Neural cell (in vitro differentiated cells): Measurements from ENCODE around the gene NMNAT3. TPM values are rescaled to one million over a fixed set of nuclear protein-coding genes. Genes with fewer than 3 reads are reported as not detected.

Source experiments
- H2AFZ ChIP-seq: fragments of 200-600, 300-800 bp; sonication (generic), shearing (Covaris generic); 2 replicates; pipeline ENCODE4 v1.6.0; 2014; ENCODE audit warnings: low read depth, mild to moderate bottlenecking, antibody characterized with exemption, low read length, moderate library complexity
- H3F3A ChIP-seq: fragments of 200-600 bp; shearing (Covaris generic); 2 replicates; pipeline ENCODE4 v1.6.1; 2016; ENCODE audit warnings: mild to moderate bottlenecking, moderate library complexity, mixed read lengths, antibody characterized with exemption, low read length; ENCODE audit not compliant: insufficient read depth, poor library complexity, severe bottlenecking
- H3K27ac ChIP-seq: fragments of 200-600, 300-800 bp; sonication (generic), shearing (Covaris generic); 2 replicates; pipeline ENCODE4 v1.5.1; 2014; ENCODE audit warnings: mild to moderate bottlenecking, low read length, moderate library complexity
- H3K27me3 ChIP-seq: fragments of 300-800, 200-600 bp; sonication (generic), shearing (Covaris generic); 2 replicates; pipeline ENCODE4 v1.6.0; 2014; ENCODE audit warnings: mild to moderate bottlenecking, low read depth, low read length, moderate library complexity; ENCODE audit not compliant: insufficient read depth
- H3K36me3 ChIP-seq: fragments of 300-800, 200-600 bp; sonication (generic), shearing (Covaris generic); 2 replicates; pipeline ENCODE4 v1.5.1; 2014; ENCODE audit warnings: mild to moderate bottlenecking, antibody characterized with exemption, low read length, moderate library complexity; ENCODE audit not compliant: insufficient read depth
- H3K4me2 ChIP-seq: fragments of 300-800, 200-600 bp; sonication (generic), shearing (Covaris generic); 2 replicates; pipeline ENCODE4 v1.6.0; 2014; ENCODE audit warnings: mild to moderate bottlenecking, low read length
- H3K4me3 ChIP-seq: fragments of 300-800, 200-600 bp; sonication (generic), shearing (Covaris generic); 2 replicates; pipeline ENCODE4 v1.5.1; 2014; ENCODE audit warnings: mild to moderate bottlenecking, low read length, moderate library complexity
- H3K79me2 ChIP-seq: fragments of 200-600 bp; shearing (Covaris generic); replicated peaks from 2 replicates; pipeline ENCODE4 v1.6.0; 2014; ENCODE audit warnings: mild to moderate bottlenecking, low read length, moderate library complexity; ENCODE audit not compliant: insufficient read depth
- H3K9ac ChIP-seq: fragments of 300-800, 200-600 bp; sonication (generic), shearing (Covaris generic); 2 replicates; pipeline ENCODE4 v1.6.1; 2016; ENCODE audit warnings: mild to moderate bottlenecking, low read length, mixed read lengths
- H3K9me2 ChIP-seq: fragments of 200-600 bp; shearing (Covaris generic); 2 replicates; pipeline ENCODE4 v1.6.1; 2016; ENCODE audit warnings: mild to moderate bottlenecking, low read length, mixed read lengths; ENCODE audit not compliant: insufficient read depth
- H3K9me3 ChIP-seq: fragments of 200-600, 300-800 bp; sonication (generic), shearing (Covaris generic); 2 replicates; pipeline ENCODE4 v1.6.1; 2016; ENCODE audit warnings: mild to moderate bottlenecking, mixed run types, low read length, moderate library complexity, mixed read lengths
- H4K20me1 ChIP-seq: fragments of 200-600 bp; shearing (Covaris generic); 2 replicates; pipeline ENCODE4 v1.6.1; 2016; ENCODE audit warnings: mild to moderate bottlenecking, mixed run types; ENCODE audit not compliant: insufficient read depth
- CTCF ChIP-seq: fragments of 450-650 bp; IDR thresholded peaks from 2 replicates; pipeline ENCODE4 v1.5.1; 2014; ENCODE audit warnings: antibody characterized with exemption, mild to moderate bottlenecking, moderate library complexity; ENCODE audit not compliant: poor library complexity, severe bottlenecking
- EP300 ChIP-seq: fragments of 450-650 bp; conservative IDR thresholded peaks from 2 replicates; pipeline ENCODE4 v1.6.1; 2014; ENCODE audit warnings: antibody characterized with exemption, mild to moderate bottlenecking, moderate library complexity; ENCODE audit not compliant: poor library complexity, severe bottlenecking
- EZH2 ChIP-seq: fragments of 200-600, 300-800 bp; shearing (Covaris generic), sonication (generic); IDR thresholded peaks from 2 replicates; pipeline ENCODE4 v1.6.1; 2014; ENCODE audit warnings: antibody characterized with exemption, low read length, borderline replicate concordance, mild to moderate bottlenecking; ENCODE audit not compliant: insufficient read depth, poor library complexity, severe bottlenecking
- MXI1 ChIP-seq: fragments of 450-650 bp; conservative IDR thresholded peaks from 2 replicates; pipeline ENCODE4 v1.6.1; 2014; ENCODE audit warnings: antibody characterized with exemption, mild to moderate bottlenecking; ENCODE audit not compliant: poor library complexity, severe bottlenecking
- POLR2AphosphoS5 ChIP-seq: IDR thresholded peaks from 2 replicates; pipeline ENCODE4 v1.6.1; 2012
- RAD21 ChIP-seq: fragments of 450-650 bp; conservative IDR thresholded peaks from 2 replicates; pipeline ENCODE4 v1.6.1; 2014; ENCODE audit warnings: antibody characterized with exemption, mild to moderate bottlenecking, moderate library complexity
- REST ChIP-seq: IDR thresholded peaks from 2 replicates; pipeline ENCODE4 v1.6.1; 2012; ENCODE audit warnings: borderline replicate concordance
- SMC3 ChIP-seq: fragments of 450-650 bp; conservative IDR thresholded peaks from 2 replicates; pipeline ENCODE4 v1.6.1; 2014; ENCODE audit warnings: antibody characterized with exemption, mild to moderate bottlenecking, moderate library complexity; ENCODE audit not compliant: poor library complexity
- TAF1 ChIP-seq: IDR thresholded peaks from 2 replicates; pipeline ENCODE4 v1.6.1; 2012; ENCODE audit warnings: low read depth
- polyA plus RNA-seq: library from polyadenylated mRNA; depleted of rRNA; stranded (reverse); fragments of >200 nt; gene quantifications from 2 replicates; pipeline ENCODE4 v1.2.3, GENCODE V29; 2014

Gene NMNAT3
- polyA plus RNA-seq, 1 donor from 2014 or later, result 2.3 TPM

GRCh38 chr3:139655909-139656595 is 21.7 kb downstream of the NMNAT3 start:
- Histone ChIP-seq H3K9me3 (no peaks in the 10 kb centered on the region), H4K20me1 (no peaks in the 10 kb centered on the region), H3K4me2 (no peak overlapping the region), H3K9me2 (no peaks in the 10 kb centered on the region), H3K9ac (no peak overlapping the region), H3K27ac (no peak overlapping the region), H3F3A (no peaks in the 10 kb centered on the region), H3K79me2 (no peaks in the 10 kb centered on the region), H2AFZ (no peak overlapping the region), H3K4me3 (no peak overlapping the region), H3K36me3 (no peaks in the 10 kb centered on the region), H3K27me3 (no peaks in the 10 kb centered on the region)
- no peak for TF ChIP-seq CTCF
- TF ChIP-seq POLR2AphosphoS5, result no peak
- TF ChIP-seq MXI1, result no peak
- no peak for TF ChIP-seq RAD21
- TF ChIP-seq EP300, result no peak
- TF ChIP-seq REST, result no peak
- TF ChIP-seq EZH2, result no peak
- TF ChIP-seq SMC3, result no peak
- TF ChIP-seq TAF1, result no peak

GRCh38 chr3:139654637-139655365 is 23.0 kb downstream of the NMNAT3 start:
- TF ChIP-seq TAF1 (no peak), SMC3 (no peak), CTCF (no peak), EZH2 (no peak), RAD21 (no peak), EP300 (no peak), MXI1 (no peak), POLR2AphosphoS5 (no peak), REST (no peak)
- no peak overlapping the region for H3K4me2 ChIP-seq
- no peaks in the 10 kb centered on the region for H3F3A ChIP-seq
- H3K9me3 ChIP-seq, result no peaks in the 10 kb centered on the region
- no peaks in the 10 kb centered on the region for H3K79me2 ChIP-seq
- no peak overlapping the region for H3K4me3 ChIP-seq
- no peaks in the 10 kb centered on the region for H4K20me1 ChIP-seq
- H3K9me2 ChIP-seq, result no peaks in the 10 kb centered on the region
- no peaks in the 10 kb centered on the region for H3K36me3 ChIP-seq
- H3K9ac ChIP-seq, result no peak overlapping the region
- H3K27ac ChIP-seq, result no peak overlapping the region
- H2AFZ ChIP-seq, result no peak overlapping the region
- no peaks in the 10 kb centered on the region for H3K27me3 ChIP-seq
